Measurements from ENCODE around the gene KIF2A.

The KIF2A gene

GRCh38 chr5:62312674-62313073 is 6.7 kb downstream of the KIF2A start:
- no peak for TF ChIP-seq CTCF (conservative IDR thresholded peaks at IDR 0.05; ENCODE audit: low read length)
- no peak for DNase-seq (ENCODE audit: low read depth)
- no peak overlapping the region for H3K4me3 ChIP-seq (ENCODE audit: low read length)

DNA sequence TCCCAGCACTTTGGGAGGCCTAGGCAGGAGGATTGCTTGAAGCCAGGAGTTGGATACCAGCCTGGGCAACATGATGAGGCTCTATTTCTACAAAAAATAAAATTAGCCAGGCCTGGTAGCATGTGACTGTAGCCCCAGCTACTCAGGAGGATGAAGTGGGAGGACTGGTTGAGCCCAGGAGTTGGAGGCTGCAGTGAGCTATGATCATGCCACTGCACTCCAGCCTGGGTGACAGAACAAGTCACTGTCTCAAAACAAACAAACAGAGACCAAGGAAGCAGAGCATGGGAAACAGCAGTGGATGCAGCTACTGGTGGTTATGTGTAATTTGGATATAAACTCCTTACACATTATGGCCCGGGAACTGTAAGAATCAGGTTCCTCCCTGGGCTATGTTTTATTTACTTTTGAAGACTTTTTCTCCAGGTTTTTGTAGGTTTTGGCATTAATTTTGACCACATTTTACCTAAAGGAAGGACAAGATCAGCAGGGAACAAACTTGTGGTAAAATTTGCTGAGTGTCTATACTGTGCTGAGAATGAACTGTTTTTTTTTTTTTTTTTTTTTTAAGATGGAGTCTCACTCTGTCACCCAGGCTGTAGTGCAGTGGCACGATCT is 8.3 kb downstream of the KIF2A start:
- TF ChIP-seq CTCF (conservative IDR thresholded peaks at IDR 0.05; ENCODE audit: low read length), result no peak
- no peak for DNase-seq (ENCODE audit: low read depth)
- no peak overlapping the region for H3K4me3 ChIP-seq (ENCODE audit: low read length)

DNA sequence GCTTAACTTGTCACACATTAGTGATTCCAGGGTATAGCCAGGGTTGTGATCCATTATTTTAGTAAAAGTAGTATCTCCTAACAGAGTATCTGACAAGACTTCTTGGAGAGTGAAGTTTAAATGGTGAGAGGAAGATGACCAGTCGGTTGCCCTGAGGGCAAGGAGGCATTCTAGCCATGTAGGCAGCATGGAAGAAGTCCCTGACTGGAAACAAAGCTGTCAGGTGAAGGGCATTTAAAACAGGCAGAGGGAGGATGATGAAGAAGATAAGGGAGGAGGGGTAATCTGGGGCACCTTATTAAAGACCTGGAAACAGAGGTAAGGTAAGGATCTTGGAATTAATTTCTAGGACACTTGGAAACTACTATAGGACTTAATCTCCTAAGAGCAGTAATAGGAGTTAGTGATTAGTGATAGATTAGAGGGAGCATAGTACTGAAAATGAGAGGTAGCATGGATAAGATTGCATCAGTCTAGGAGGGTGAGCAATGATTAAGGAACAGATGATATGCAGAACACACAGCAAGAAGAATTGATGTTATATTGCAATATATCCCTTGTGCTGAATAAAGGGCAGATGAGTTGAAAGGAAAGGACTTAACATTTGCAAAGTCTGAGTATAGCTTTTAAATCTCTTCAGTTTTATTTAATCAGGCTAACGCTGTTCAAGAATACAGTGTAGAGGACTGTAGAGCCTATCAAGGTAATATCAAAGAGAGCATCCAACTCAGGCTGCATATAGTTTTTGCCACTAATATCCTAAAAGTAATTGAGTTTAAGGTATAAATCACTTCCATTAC is 9.6 kb downstream of the KIF2A start:
- no peak for TF ChIP-seq CTCF (conservative IDR thresholded peaks at IDR 0.05; ENCODE audit: low read length)
- no peak overlapping the region for H3K4me3 ChIP-seq (ENCODE audit: low read length)
- DNase-seq (ENCODE audit: low read depth), result peak; percentile 47

DNA sequence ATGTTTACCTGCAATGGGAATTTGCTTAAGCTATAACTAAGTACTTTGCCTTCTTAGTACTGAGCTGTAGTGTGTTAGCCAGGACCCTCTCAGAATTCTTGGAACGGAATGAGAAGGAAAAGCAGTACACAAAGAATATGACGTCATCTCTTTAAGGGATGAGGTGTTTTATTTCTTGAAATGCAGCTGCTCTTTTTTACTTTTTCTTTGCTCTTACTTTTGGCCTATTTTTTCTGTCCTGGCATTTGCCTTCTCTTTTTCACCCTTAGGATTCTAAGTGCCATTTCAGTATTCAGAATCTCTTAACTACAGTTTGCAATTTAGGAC is 10.1 kb downstream of the KIF2A start:
- no peak for TF ChIP-seq CTCF (conservative IDR thresholded peaks at IDR 0.05; ENCODE audit: low read length)
- H3K4me3 ChIP-seq (ENCODE audit: low read length), result no peak overlapping the region
- DNase-seq (ENCODE audit: low read depth), result no peak

DNA sequence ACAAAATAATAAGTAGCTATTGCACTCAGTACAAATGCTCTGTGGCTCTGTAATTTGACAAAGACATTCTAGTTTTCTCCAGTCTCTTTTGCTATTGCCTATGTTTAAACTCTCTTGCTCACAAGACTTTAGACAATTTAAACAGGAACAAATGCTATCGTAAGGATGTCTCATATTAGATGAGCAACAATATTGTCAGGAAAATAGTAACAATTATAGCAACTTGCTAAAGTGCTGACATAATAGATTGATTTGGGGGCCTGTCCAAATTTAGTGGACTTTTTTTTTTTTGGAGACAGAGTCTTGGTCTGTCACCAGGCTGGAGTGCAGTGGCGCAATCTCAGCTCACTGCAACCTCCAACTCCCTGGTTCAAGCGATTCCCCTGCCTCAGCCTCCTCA is 11.8 kb downstream of the KIF2A start:
- DNase-seq (ENCODE audit: low read depth), result peak; percentile 50
- no peak for TF ChIP-seq CTCF (conservative IDR thresholded peaks at IDR 0.05; ENCODE audit: low read length)
- no peak overlapping the region for H3K4me3 ChIP-seq (ENCODE audit: low read length)

GRCh38 chr5:62322484-62322883 is 16.5 kb downstream of the KIF2A start:
- H3K4me3 ChIP-seq (ENCODE audit: low read length), result no peak overlapping the region
- TF ChIP-seq CTCF (conservative IDR thresholded peaks at IDR 0.05; ENCODE audit: low read length), result no peak
- no peak for DNase-seq (ENCODE audit: low read depth)

DNA sequence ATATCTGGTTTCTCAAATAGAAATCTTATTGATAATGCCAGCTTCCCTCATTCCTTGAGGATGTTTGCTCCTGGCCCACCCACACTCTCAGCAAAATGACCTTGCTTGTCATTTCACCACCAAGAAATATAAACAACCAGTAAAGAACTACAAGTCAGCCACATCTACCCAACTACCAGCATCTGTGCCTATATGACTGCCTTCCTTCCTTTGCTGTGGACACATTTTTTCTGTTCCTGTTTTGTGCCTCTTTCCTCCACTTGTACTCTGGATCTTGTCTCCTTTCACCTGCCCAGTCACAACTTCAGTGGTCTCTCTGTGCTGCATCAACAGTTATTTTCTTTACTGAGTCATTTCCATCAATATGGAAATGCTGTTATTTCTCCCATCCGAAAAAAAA is 20.3 kb downstream of the KIF2A start:
- H3K4me3 ChIP-seq (ENCODE audit: low read length), result no peak overlapping the region
- DNase-seq (ENCODE audit: low read depth), result no peak
- TF ChIP-seq CTCF (conservative IDR thresholded peaks at IDR 0.05; ENCODE audit: low read length), result no peak

All from AG10803 (cell line).